ENCODE results near the gene OR51D1.

Gene OR51D1

GRCh38 chr11:4636962-4637661, at the start of gene OR51D1:
Gene OR51D1, plus strand, starts transcription at chr11:4637477. Its CDS starts 2,314 bp downstream, at chr11:4639791.
- no peak within 1 kb of the TSS for H3K4me3 Mint-ChIP-seq
- H3K27me3 Mint-ChIP-seq: peaks cover 1% of the 10 kb centered on the region
- H3K9me3 Mint-ChIP-seq: no peaks in the 10 kb centered on the region
- H3K4me1 Mint-ChIP-seq (ENCODE audit: low read depth): no peaks in the 10 kb centered on the region
- H3K27ac Mint-ChIP-seq: no peak within 1 kb of the TSS
- H3K36me3 Mint-ChIP-seq (ENCODE audit: low read depth): no peaks in the 10 kb centered on the region

- no peaks in the 10 kb centered on the region for H3K9me3 Mint-ChIP-seq
- H3K27me3 Mint-ChIP-seq: peaks cover 7% of the 10 kb centered on the region
- no peaks in the 10 kb centered on the region for H3K36me3 Mint-ChIP-seq (ENCODE audit: low read depth)
- H3K4me3 Mint-ChIP-seq: no peak overlapping the region
- no peaks in the 10 kb centered on the region for H3K4me1 Mint-ChIP-seq (ENCODE audit: low read depth)
- no peak overlapping the region for H3K27ac Mint-ChIP-seq
Measured at GRCh38 chr11:4589017-4589416, 48.3 kb upstream of the OR51D1 start.

GRCh38 chr11:4593739-4594138, 43.5 kb upstream of the OR51D1 start, which contains the start of gene OR52I1:
Gene OR52I1, plus strand, starts transcription at chr11:4594039. Its CDS starts 0 bp downstream, at chr11:4594039.
- Mint-ChIP-seq H3K9me3 (no peaks in the 10 kb centered on the region), H3K4me3 (no peak within 1 kb of the TSS), H3K27ac (no peak within 1 kb of the TSS), H3K27me3 (no peaks in the 10 kb centered on the region), H3K4me1 (ENCODE audit: low read depth) (no peaks in the 10 kb centered on the region), H3K36me3 (ENCODE audit: low read depth) (peaks cover 24% of the 10 kb centered on the region)

- H3K27me3 Mint-ChIP-seq: no peaks in the 10 kb centered on the region
- H3K4me1 Mint-ChIP-seq (ENCODE audit: low read depth): peaks cover 40% of the 10 kb centered on the region
- H3K4me3 Mint-ChIP-seq: no peak overlapping the region
Measured at GRCh38 chr11:4605057-4605456, 32.2 kb upstream of the OR51D1 start.

GRCh38 chr11:4606231-4607015, 30.9 kb upstream of the OR51D1 start:
- Mint-ChIP-seq H3K36me3 (ENCODE audit: low read depth) (peaks cover 18% of the 10 kb centered on the region), H3K9me3 (peaks cover 4% of the 10 kb centered on the region), H3K27me3 (no peaks in the 10 kb centered on the region), H3K4me3 (peak overlapping the region; percentile 88), H3K4me1 (ENCODE audit: low read depth) (peaks cover 47% of the 10 kb centered on the region), H3K27ac (peak overlapping the region; percentile 89)

More at GRCh38 chr11:4605057-4605456, 32.2 kb upstream of the OR51D1 start:
- H3K36me3 Mint-ChIP-seq (ENCODE audit: low read depth): peaks cover 28% of the 10 kb centered on the region
- no peak overlapping the region for H3K27ac Mint-ChIP-seq
- peaks cover 4% of the 10 kb centered on the region for H3K9me3 Mint-ChIP-seq

- Mint-ChIP-seq H3K27ac (peak overlapping the region; percentile 89), H3K9me3 (peaks cover 4% of the 10 kb centered on the region), H3K4me3 (peak overlapping the region; percentile 88), H3K36me3 (ENCODE audit: low read depth) (peaks cover 13% of the 10 kb centered on the region), H3K27me3 (no peaks in the 10 kb centered on the region), H3K4me1 (ENCODE audit: low read depth) (peaks cover 47% of the 10 kb centered on the region)
Measured at GRCh38 chr11:4607096-4607495, 30.2 kb upstream of the OR51D1 start.

- Mint-ChIP-seq H3K27me3 (no peaks in the 10 kb centered on the region), H3K36me3 (ENCODE audit: low read depth) (peaks cover 8% of the 10 kb centered on the region), H3K27ac (peak within 1 kb of the TSS; percentile 89), H3K9me3 (peaks cover 4% of the 10 kb centered on the region), H3K4me1 (ENCODE audit: low read depth) (peaks cover 47% of the 10 kb centered on the region), H3K4me3 (peak within 1 kb of the TSS; percentile 88)
Measured at GRCh38 chr11:4607781-4608666, 29.3 kb upstream of the OR51D1 start, which contains the start of gene TRIM68. Gene TRIM68, minus strand, starts transcription at chr11:4608231. Its CDS starts 2,727 bp downstream, at chr11:4605504.

- H3K27me3 Mint-ChIP-seq: peaks cover 3% of the 10 kb centered on the region
- H3K9me3 Mint-ChIP-seq: peaks cover 4% of the 10 kb centered on the region
- no peaks in the 10 kb centered on the region for H3K36me3 Mint-ChIP-seq (ENCODE audit: low read depth)
- peaks cover 47% of the 10 kb centered on the region for H3K4me1 Mint-ChIP-seq (ENCODE audit: low read depth)
- H3K27ac Mint-ChIP-seq: peak overlapping the region; percentile 87
- peak overlapping the region; percentile 72 for H3K4me3 Mint-ChIP-seq
Measured at GRCh38 chr11:4610258-4610935, 26.9 kb upstream of the OR51D1 start.

- Mint-ChIP-seq H3K27ac (no peak overlapping the region), H3K4me3 (no peak overlapping the region), H3K36me3 (ENCODE audit: low read depth) (no peaks in the 10 kb centered on the region), H3K9me3 (peaks cover 4% of the 10 kb centered on the region), H3K4me1 (ENCODE audit: low read depth) (peaks cover 33% of the 10 kb centered on the region), H3K27me3 (peaks cover 11% of the 10 kb centered on the region)
Measured at GRCh38 chr11:4611986-4612385, 25.3 kb upstream of the OR51D1 start.

GRCh38 chr11:4615856-4616444, 21.3 kb upstream of the OR51D1 start:
- Mint-ChIP-seq H3K4me1 (ENCODE audit: low read depth) (no peaks in the 10 kb centered on the region), H3K9me3 (no peaks in the 10 kb centered on the region), H3K27me3 (peaks cover 27% of the 10 kb centered on the region), H3K4me3 (no peak overlapping the region), H3K27ac (no peak overlapping the region), H3K36me3 (ENCODE audit: low read depth) (no peaks in the 10 kb centered on the region)

- Mint-ChIP-seq H3K27ac (no peak overlapping the region), H3K4me1 (ENCODE audit: low read depth) (no peaks in the 10 kb centered on the region), H3K27me3 (peaks cover 39% of the 10 kb centered on the region), H3K4me3 (no peak overlapping the region), H3K36me3 (ENCODE audit: low read depth) (no peaks in the 10 kb centered on the region), H3K9me3 (no peaks in the 10 kb centered on the region)
Measured at GRCh38 chr11:4619514-4619913, 17.8 kb upstream of the OR51D1 start.

- Mint-ChIP-seq H3K27me3 (peaks cover 44% of the 10 kb centered on the region), H3K4me3 (no peak overlapping the region), H3K9me3 (peaks cover 7% of the 10 kb centered on the region), H3K36me3 (ENCODE audit: low read depth) (peaks cover 4% of the 10 kb centered on the region), H3K27ac (no peak overlapping the region), H3K4me1 (ENCODE audit: low read depth) (no peaks in the 10 kb centered on the region)
Measured at GRCh38 chr11:4626207-4627099, 10.8 kb upstream of the OR51D1 start.

GRCh38 chr11:4636136-4636535, 1.1 kb upstream of the OR51D1 start:
- no peaks in the 10 kb centered on the region for H3K9me3 Mint-ChIP-seq
- no peak overlapping the region for H3K4me3 Mint-ChIP-seq
- H3K36me3 Mint-ChIP-seq (ENCODE audit: low read depth): no peaks in the 10 kb centered on the region
- peaks cover 5% of the 10 kb centered on the region for H3K27me3 Mint-ChIP-seq
- H3K4me1 Mint-ChIP-seq (ENCODE audit: low read depth): no peaks in the 10 kb centered on the region
- H3K27ac Mint-ChIP-seq: no peak overlapping the region

Measured in stimulated activated naive CD8-positive, alpha-beta T cell treated with anti-CD3 and anti-CD28 coated beads, Interleukin-15, Interleukin-2, amounts not matched to agents 100 ng/mL and 50 ng/mL, for 24 hours (primary cell).